OCI-LY3 (cell line): ENCODE results near the gene CHURC1.
A peak's percentile ranks its signal among the peaks of the same experiment; 100 is the strongest.

Source experiments
- H2AFZ ChIP-seq: fragments of 200-600, 300-600 bp; shearing (Covaris generic); 2 replicates; pipeline ENCODE4 v1.6.0; 2014; ENCODE audit warnings: antibody characterized with exemption, low read depth, low read length
- H3K27ac ChIP-seq: fragments of 200-600, 300-600 bp; sonication (generic); 2 replicates; pipeline ENCODE4 v1.5.1; 2014; ENCODE audit warnings: mild to moderate bottlenecking, low read length, moderate library complexity, mixed read lengths
- H3K27me3 ChIP-seq: fragments of 200-600, 300-600 bp; sonication (generic); 2 replicates; pipeline ENCODE4 v1.6.1; 2014; ENCODE audit warnings: low read depth, low read length, mixed read lengths
- H3K36me3 ChIP-seq: fragments of 200-600, 300-600 bp; sonication (generic); replicated peaks from 2 replicates; pipeline ENCODE3; 2014; ENCODE audit warnings: low read depth, low read length, mixed read lengths
- H3K4me1 ChIP-seq: fragments of 300-600, 200-600 bp; sonication (generic); 2 replicates; pipeline ENCODE4 v1.6.1; 2014; ENCODE audit warnings: low read length, mixed read lengths
- H3K4me2 ChIP-seq: fragments of 200-600, 300-600 bp; sonication (generic); 2 replicates; pipeline ENCODE4 v1.6.1; 2014; ENCODE audit warnings: low read length, mixed read lengths
- H3K4me3 ChIP-seq: fragments of 300-600, 200-600 bp; sonication (generic); 2 replicates; pipeline ENCODE4 v1.5.1; 2014; ENCODE audit warnings: antibody characterized with exemption, mild to moderate bottlenecking, low read length, moderate library complexity
- H3K79me2 ChIP-seq: fragments of 300-600, 200-600 bp; shearing (Covaris generic); 2 replicates; pipeline ENCODE4 v1.6.1; 2014; ENCODE audit warnings: mild to moderate bottlenecking, low read length, mixed read lengths
- H3K9ac ChIP-seq: fragments of 300-600, 200-600 bp; shearing (Covaris generic); 2 replicates; pipeline ENCODE4 v1.6.0; 2014; ENCODE audit warnings: mild to moderate bottlenecking, low read length, moderate library complexity
- H3K9me3 ChIP-seq: fragments of 200-600, 300-600 bp; shearing (Covaris generic); 2 replicates; pipeline ENCODE4 v1.6.1; 2014; ENCODE audit warnings: low read length, mixed read lengths; ENCODE audit not compliant: insufficient read depth
- H4K20me1 ChIP-seq: fragments of 200-600, 300-600 bp; sonication (generic); 2 replicates; pipeline ENCODE4 v1.6.1; 2016; ENCODE audit warnings: low read length, mixed read lengths; ENCODE audit not compliant: insufficient read depth
- EZH2phosphoT487 ChIP-seq: fragments of 200-600 bp; shearing (Covaris generic); IDR thresholded peaks from 2 replicates; pipeline ENCODE4 v1.6.1; 2018; ENCODE audit warnings: antibody characterized with exemption, mixed run types, low read depth
- TF ChIP-seq, protein P1 (sequence below): fragments of 200-600, 300-600 bp; sonication (generic); IDR thresholded peaks from 2 replicates; pipeline ENCODE4 v1.5.1; 2014; ENCODE audit warnings: antibody characterized with exemption, low read length, low read depth

Gene CHURC1

DNA sequence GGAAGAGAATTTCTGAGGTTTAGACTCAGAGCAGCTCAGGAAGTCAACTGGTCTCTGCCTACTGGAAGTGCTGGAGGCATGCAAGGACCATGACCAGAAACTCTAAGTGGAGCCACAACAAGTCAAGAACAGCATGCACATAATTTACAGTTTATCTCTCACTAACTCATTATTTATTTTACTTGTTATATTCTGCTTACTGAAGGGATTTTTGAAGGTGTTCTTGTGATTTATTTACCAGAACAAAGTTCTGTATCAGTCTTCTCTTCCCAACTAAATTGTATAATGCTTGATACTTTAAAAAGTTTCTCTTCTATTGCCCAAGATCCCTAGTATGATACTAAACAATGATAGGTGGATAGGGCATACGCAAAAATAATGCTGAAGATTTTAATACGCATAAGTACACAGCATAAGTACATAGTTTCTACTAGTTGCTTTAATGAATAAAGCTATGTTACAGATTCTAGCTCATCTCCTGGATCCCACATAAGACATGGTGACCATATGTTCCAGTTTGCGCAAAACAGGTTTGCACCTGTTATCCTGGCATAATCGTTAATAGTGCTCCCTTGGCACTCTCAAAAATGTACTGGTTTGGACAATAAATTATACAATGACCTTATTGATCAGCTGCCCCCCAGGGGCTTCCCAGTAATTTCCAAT is 22.9 kb upstream of the CHURC1 start:
- Histone ChIP-seq H3K79me2 (no peaks in the 10 kb centered on the region), H3K27ac (no peak overlapping the region), H3K9me3 (no peaks in the 10 kb centered on the region), H3K27me3 (peaks cover 26% of the 10 kb centered on the region), H4K20me1 (no peaks in the 10 kb centered on the region), H3K4me3 (no peak overlapping the region), H3K36me3 (no peaks in the 10 kb centered on the region), H2AFZ (no peak overlapping the region), H3K9ac (no peak overlapping the region), H3K4me1 (no peaks in the 10 kb centered on the region), H3K4me2 (no peak overlapping the region)
- TF ChIP-seq EZH2phosphoT487: no peak

DNA sequence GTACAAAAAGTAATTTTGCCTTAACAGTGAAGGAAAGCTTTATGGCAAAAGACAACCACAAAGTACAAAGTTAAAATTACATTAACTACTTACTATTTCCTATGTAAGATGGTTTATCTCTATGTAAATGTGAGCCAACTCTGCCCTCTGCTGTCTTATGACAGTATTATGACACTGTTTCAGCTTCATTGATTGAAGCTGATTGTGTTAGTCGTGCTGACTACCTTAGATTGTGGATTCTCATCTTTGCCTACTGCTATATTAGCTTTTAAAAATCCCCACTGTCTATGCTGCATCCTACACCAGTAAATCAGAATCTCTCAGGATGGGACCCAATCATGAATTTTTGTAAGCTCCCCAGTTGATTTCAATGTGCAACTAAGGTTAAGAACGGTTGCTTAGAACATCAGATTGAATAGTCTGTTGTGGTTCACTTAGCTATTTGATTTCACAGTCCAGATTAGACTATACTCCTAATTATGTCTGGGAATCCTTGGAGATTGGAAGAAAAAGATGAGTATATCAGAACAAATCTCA is 22.3 kb upstream of the CHURC1 start:
- Histone ChIP-seq H3K4me3 (no peak overlapping the region), H3K27me3 (peaks cover 22% of the 10 kb centered on the region), H3K27ac (no peak overlapping the region), H3K9ac (no peak overlapping the region), H2AFZ (no peak overlapping the region), H3K36me3 (no peaks in the 10 kb centered on the region), H3K9me3 (no peaks in the 10 kb centered on the region), H4K20me1 (no peaks in the 10 kb centered on the region), H3K4me2 (no peak overlapping the region), H3K79me2 (no peaks in the 10 kb centered on the region), H3K4me1 (no peaks in the 10 kb centered on the region)
- no peak for TF ChIP-seq EZH2phosphoT487
- TF ChIP-seq, protein P1, sequence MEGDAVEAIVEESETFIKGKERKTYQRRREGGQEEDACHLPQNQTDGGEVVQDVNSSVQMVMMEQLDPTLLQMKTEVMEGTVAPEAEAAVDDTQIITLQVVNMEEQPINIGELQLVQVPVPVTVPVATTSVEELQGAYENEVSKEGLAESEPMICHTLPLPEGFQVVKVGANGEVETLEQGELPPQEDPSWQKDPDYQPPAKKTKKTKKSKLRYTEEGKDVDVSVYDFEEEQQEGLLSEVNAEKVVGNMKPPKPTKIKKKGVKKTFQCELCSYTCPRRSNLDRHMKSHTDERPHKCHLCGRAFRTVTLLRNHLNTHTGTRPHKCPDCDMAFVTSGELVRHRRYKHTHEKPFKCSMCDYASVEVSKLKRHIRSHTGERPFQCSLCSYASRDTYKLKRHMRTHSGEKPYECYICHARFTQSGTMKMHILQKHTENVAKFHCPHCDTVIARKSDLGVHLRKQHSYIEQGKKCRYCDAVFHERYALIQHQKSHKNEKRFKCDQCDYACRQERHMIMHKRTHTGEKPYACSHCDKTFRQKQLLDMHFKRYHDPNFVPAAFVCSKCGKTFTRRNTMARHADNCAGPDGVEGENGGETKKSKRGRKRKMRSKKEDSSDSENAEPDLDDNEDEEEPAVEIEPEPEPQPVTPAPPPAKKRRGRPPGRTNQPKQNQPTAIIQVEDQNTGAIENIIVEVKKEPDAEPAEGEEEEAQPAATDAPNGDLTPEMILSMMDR: peak; percentile 82

DNA sequence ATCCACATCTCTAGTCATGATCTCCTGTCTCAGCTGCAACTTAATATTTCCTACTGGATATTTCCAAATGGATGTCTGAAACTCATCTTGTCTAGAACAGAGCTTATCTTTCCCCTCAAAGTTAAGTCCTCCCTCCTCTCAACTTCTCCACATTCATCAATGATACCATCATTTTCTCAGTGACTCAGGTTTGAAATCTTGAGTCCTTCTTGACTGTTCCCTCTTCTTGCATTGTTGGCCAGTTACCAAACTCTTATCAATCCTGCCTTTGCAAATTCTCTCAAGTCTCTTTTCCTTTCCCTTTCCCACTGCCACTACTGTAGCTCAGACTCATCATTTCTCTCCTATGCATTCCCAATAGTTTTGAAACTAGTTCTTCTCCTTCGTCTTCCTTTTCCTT is 14.3 kb upstream of the CHURC1 start:
- Histone ChIP-seq H3K9me3 (no peaks in the 10 kb centered on the region), H3K9ac (no peak overlapping the region), H3K27ac (no peak overlapping the region), H4K20me1 (no peaks in the 10 kb centered on the region), H3K79me2 (no peaks in the 10 kb centered on the region), H3K4me1 (no peaks in the 10 kb centered on the region), H3K4me2 (no peak overlapping the region), H3K36me3 (no peaks in the 10 kb centered on the region), H3K27me3 (peaks cover 38% of the 10 kb centered on the region), H2AFZ (no peak overlapping the region), H3K4me3 (no peak overlapping the region)
- no peak for TF ChIP-seq EZH2phosphoT487
- TF ChIP-seq, protein P1: no peak

DNA sequence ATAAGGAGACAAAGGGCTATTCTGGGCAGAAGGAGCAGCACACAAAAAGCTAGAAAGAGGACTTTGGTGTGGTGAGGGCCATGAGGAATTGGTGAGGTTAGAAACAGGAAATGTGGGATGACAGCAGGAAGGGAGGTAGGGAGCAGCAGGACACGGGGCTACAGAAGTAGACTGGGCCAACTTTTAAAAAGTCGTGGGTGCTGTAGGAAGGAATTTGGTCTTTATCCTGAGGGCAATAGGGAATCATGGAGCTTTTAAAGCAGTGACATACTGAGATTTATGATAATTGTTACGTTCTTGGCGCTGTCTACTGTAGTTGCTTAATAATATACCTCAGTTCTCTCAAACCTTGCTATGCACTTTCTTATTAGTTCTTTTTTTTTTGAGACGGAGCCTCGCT is 8.2 kb upstream of the CHURC1 start:
- H3K4me2 ChIP-seq: no peak overlapping the region
- no peaks in the 10 kb centered on the region for H4K20me1 ChIP-seq
- no peaks in the 10 kb centered on the region for H3K79me2 ChIP-seq
- no peak for TF ChIP-seq EZH2phosphoT487
- TF ChIP-seq, protein P1: no peak
- no peaks in the 10 kb centered on the region for H3K36me3 ChIP-seq
- H2AFZ ChIP-seq: no peak overlapping the region
- no peaks in the 10 kb centered on the region for H3K4me1 ChIP-seq
- H3K9me3 ChIP-seq: no peaks in the 10 kb centered on the region
- peaks cover 45% of the 10 kb centered on the region for H3K27me3 ChIP-seq
- H3K9ac ChIP-seq: no peak overlapping the region
- H3K27ac ChIP-seq: no peak overlapping the region
- H3K4me3 ChIP-seq: no peak overlapping the region
